NCI-H146 treated with DMSO at 0.1 percent for 48 hours (cell line): ENCODE measurements around the gene PKP4.
A peak's percentile ranks its signal among the peaks of the same experiment; 100 is the strongest.

Source experiments
- DNase-seq: peaks from one replicate; lab custom pipeline; 2025; ENCODE audit not compliant: unreplicated experiment; lab: John Stamatoyannopoulos, UW

Gene PKP4

GRCh38 chr2:158533009-158533408 is 76.3 kb downstream of the PKP4 start:
- no peak for DNase-seq

- peak; percentile 84 for DNase-seq
Measured at GRCh38 chr2:158539176-158540005, 82.6 kb downstream of the PKP4 start.

GRCh38 chr2:158542577-158542976 is 85.8 kb downstream of the PKP4 start:
- DNase-seq, result no peak

- DNase-seq, result no peak
Measured at GRCh38 chr2:158543957-158544356, 87.2 kb downstream of the PKP4 start.

GRCh38 chr2:158544998-158545397 is 88.2 kb downstream of the PKP4 start:
- no peak for DNase-seq

- no peak for DNase-seq
Measured at GRCh38 chr2:158546412-158547144, 89.8 kb downstream of the PKP4 start.

GRCh38 chr2:158553257-158553656 is 96.5 kb downstream of the PKP4 start:
- DNase-seq, result no peak

GRCh38 chr2:158554996-158555395 is 98.2 kb downstream of the PKP4 start:
- no peak for DNase-seq

- DNase-seq, result no peak
Measured at GRCh38 chr2:158556124-158556523, 99.4 kb downstream of the PKP4 start.

- no peak for DNase-seq
Measured at GRCh38 chr2:158557752-158558151, 101.0 kb downstream of the PKP4 start.

GRCh38 chr2:158559252-158559651 is 102.5 kb downstream of the PKP4 start:
- no peak for DNase-seq

- no peak for DNase-seq
Measured at GRCh38 chr2:158560259-158560658, 103.5 kb downstream of the PKP4 start.

- no peak for DNase-seq
Measured at GRCh38 chr2:158561054-158561453, 104.3 kb downstream of the PKP4 start.

GRCh38 chr2:158567208-158567607 is 110.5 kb downstream of the PKP4 start:
- no peak for DNase-seq

GRCh38 chr2:158569284-158569683 is 112.5 kb downstream of the PKP4 start:
- DNase-seq, result no peak

- no peak for DNase-seq
Measured at GRCh38 chr2:158570869-158571268, 114.1 kb downstream of the PKP4 start.

- DNase-seq, result no peak
Measured at GRCh38 chr2:158573739-158574138, 117.0 kb downstream of the PKP4 start.

GRCh38 chr2:158575051-158575635 is 118.4 kb downstream of the PKP4 start:
- DNase-seq, result no peak

- no peak for DNase-seq
Measured at GRCh38 chr2:158577141-158577540, 120.4 kb downstream of the PKP4 start.

GRCh38 chr2:158578703-158579330 is 122.1 kb downstream of the PKP4 start:
- DNase-seq, result no peak

- DNase-seq, result no peak
Measured at GRCh38 chr2:158579928-158580327, 123.2 kb downstream of the PKP4 start.

- DNase-seq, result no peak
Measured at GRCh38 chr2:158580760-158581159, 124.0 kb downstream of the PKP4 start.
